ENCODE measurements around the gene FITM1. TPM values are rescaled to one million over a fixed set of nuclear protein-coding genes. Genes with fewer than 3 reads are reported as not detected.

The FITM1 gene
- total RNA-seq, 1 donor from 2014 or later, result 0.53 TPM

DNA sequence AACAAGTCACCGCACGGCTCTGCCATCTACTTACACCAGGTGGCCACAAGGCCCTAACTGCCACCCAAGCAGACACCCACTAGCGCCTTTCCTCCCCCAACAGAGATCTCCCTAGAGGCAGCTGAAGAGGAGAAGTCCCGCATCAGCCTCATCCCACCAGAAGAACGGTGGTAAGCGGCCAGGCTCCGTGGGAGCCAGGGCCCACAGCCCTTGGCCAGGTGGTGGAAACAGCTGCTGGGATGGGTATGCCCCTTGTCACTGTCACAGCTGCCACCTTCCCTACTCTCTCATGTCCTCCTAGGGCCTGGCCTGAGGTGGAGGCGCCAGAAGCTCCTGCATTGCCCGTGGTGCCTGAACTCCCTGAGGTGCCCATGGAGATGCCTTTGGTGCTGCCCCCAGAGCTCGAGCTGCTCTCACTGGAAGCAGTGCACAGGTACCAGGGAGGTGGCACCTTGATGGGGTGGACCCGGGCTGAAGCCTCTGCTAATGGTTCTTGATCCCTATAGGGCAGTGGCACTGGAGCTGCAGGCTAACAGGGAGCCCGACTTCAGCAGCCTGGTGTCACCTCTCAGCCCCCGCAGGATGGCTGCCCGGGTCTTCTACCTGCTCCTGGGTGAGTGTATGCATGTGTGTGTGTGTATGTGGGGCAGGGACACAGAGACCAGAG, 49.0 kb downstream of the FITM1 start:
- TF ChIP-seq, protein P1, sequence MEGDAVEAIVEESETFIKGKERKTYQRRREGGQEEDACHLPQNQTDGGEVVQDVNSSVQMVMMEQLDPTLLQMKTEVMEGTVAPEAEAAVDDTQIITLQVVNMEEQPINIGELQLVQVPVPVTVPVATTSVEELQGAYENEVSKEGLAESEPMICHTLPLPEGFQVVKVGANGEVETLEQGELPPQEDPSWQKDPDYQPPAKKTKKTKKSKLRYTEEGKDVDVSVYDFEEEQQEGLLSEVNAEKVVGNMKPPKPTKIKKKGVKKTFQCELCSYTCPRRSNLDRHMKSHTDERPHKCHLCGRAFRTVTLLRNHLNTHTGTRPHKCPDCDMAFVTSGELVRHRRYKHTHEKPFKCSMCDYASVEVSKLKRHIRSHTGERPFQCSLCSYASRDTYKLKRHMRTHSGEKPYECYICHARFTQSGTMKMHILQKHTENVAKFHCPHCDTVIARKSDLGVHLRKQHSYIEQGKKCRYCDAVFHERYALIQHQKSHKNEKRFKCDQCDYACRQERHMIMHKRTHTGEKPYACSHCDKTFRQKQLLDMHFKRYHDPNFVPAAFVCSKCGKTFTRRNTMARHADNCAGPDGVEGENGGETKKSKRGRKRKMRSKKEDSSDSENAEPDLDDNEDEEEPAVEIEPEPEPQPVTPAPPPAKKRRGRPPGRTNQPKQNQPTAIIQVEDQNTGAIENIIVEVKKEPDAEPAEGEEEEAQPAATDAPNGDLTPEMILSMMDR (conservative IDR thresholded peaks at IDR 0.05), result no peak
- Mint-ChIP-seq H3K9me3 (no peaks in the 10 kb centered on the region), H3K27ac (peak overlapping the region; percentile 87), H3K4me3 (peak overlapping the region; percentile 35), H3K4me1 (ENCODE audit: unreplicated experiment) (peaks cover 13% of the 10 kb centered on the region), H3K27me3 (no peaks in the 10 kb centered on the region), H3K36me3 (peaks cover 10% of the 10 kb centered on the region)
- DNase-seq (ENCODE audit: extremely low spot score, unreplicated experiment), result no peak

DNA sequence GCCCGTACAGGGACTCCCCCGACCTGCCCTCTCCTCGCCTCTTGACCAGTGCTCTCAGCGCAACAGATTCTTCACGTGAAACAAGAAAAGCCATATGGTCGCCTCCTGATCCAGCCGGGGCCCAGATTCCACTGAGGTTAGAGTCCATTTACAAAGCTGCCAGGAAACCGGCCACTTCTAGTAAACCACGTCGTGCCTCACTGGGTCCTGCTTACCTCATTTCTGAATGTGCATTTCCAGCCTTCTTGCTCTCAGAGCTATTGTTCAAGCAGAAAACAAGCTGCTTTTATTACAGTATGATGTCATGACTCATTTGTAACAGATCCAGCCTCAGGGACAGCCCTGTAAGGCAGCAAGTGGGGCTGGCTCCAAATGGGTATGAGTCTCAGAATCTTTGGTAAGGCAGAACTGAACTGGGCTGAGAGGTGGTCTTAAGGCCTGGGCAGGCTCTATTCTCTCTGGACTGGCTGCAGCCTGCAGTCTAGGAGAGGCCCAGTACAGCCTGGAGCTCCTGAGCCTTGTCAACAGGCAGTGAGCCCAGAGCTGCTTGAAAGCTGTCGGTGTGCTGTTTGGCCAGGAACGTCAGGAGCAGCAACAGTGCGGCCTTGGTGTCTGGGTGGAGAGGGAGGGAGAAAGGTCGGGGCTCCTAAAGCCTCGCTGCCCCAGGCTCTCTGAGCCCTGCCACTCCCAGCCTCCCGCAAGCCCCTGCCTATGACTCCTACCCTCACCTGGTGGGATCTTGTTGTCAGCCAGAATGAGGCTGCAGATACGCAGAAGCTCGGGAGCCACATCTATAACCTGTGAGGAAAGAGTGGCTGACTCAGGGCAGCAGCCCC, 49.7 kb downstream of the FITM1 start:
- Mint-ChIP-seq H3K27ac (peak overlapping the region; percentile 87), H3K4me3 (peak overlapping the region; percentile 35), H3K36me3 (peaks cover 4% of the 10 kb centered on the region), H3K27me3 (no peaks in the 10 kb centered on the region), H3K4me1 (ENCODE audit: unreplicated experiment) (peaks cover 9% of the 10 kb centered on the region), H3K9me3 (no peaks in the 10 kb centered on the region)
- TF ChIP-seq, protein P1 (conservative IDR thresholded peaks at IDR 0.05), result no peak
- no peak for DNase-seq (ENCODE audit: extremely low spot score, unreplicated experiment)

DNA sequence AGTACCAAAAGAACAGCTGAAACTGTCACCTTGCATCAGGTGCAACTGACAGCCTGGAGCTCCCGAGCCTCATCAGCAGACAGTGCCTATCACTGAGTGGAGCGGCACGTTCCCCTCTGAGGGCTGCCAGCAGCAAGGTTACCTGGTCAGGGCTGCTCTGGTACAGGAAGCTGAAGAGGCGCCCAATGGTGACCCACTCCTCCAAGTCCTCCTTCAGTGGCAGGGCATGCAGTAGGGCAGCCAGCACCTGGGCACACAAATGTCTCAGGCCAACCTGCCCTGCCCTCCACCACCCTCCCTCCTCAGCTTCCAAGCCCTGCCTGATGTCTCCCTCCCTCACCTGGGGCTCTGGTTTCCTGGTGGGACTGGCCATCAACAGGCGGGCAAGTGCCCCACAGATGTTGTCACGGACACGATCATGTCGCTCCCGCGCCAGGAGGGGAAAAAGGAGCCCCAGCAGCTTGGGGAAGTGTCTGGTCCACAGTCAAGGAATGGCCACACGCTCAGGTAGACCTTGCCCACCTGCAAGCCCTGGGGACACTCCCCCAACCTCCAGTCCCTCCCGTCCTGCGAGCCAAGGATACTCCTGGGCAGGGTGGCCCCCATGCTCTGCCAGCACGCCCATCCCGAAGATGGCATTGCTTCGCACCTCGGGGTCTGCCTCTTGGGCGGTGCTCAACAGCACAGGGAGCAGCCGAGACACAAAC, 51.1 kb downstream of the FITM1 start:
- H3K36me3 Mint-ChIP-seq, result peaks cover 4% of the 10 kb centered on the region
- H3K27ac Mint-ChIP-seq, result no peak overlapping the region
- no peaks in the 10 kb centered on the region for H3K27me3 Mint-ChIP-seq
- no peak for DNase-seq (ENCODE audit: extremely low spot score, unreplicated experiment)
- H3K9me3 Mint-ChIP-seq, result no peaks in the 10 kb centered on the region
- H3K4me1 Mint-ChIP-seq (ENCODE audit: unreplicated experiment), result peaks cover 9% of the 10 kb centered on the region
- TF ChIP-seq, protein P1 (conservative IDR thresholded peaks at IDR 0.05), result no peak
- peak overlapping the region; percentile 34 for H3K4me3 Mint-ChIP-seq

Small RNA genes lying within 50 kb of the gene (microRNA-seq; reads per million reads assigned to microRNA genes)
- gene MIR7703, result not detected

Other genes with a start within 250 kb of the FITM1 start
- gene DHRS4, start 176.9 kb upstream of the FITM1 start, total RNA-seq (ENCODE audit: low replicate concordance), result 18.8 and 19.7 TPM in 2 replicates
- 16.0 and 18.0 TPM in 2 replicates for gene DHRS4L2, start 141.7 kb upstream of the FITM1 start, total RNA-seq (ENCODE audit: low replicate concordance)
- gene CARMIL3, start 78.7 kb upstream of the FITM1 start, total RNA-seq (ENCODE audit: low replicate concordance), result 2.5 and 2.8 TPM in 2 replicates
- gene CPNE6, start 59.1 kb upstream of the FITM1 start, total RNA-seq (ENCODE audit: low replicate concordance), result not detected in 2 replicates
- 35.0 and 40.9 TPM in 2 replicates for gene PCK2, start 36.3 kb upstream of the FITM1 start, total RNA-seq (ENCODE audit: low replicate concordance)
- 65.0 and 78.3 TPM in 2 replicates for gene DCAF11, start 15.9 kb upstream of the FITM1 start, total RNA-seq (ENCODE audit: low replicate concordance)
- 1.3 and 1.8 TPM in 2 replicates for gene NRL, start 15.7 kb upstream of the FITM1 start, total RNA-seq (ENCODE audit: low replicate concordance)
- 142 and 177 TPM in 2 replicates for gene PSME1, start 5.5 kb downstream of the FITM1 start, total RNA-seq (ENCODE audit: low replicate concordance)
- 16.2 and 25.9 TPM in 2 replicates for gene EMC9, start 10.9 kb downstream of the FITM1 start, total RNA-seq (ENCODE audit: low replicate concordance)
- 134 and 155 TPM in 2 replicates for gene PSME2, start 16.0 kb downstream of the FITM1 start, total RNA-seq (ENCODE audit: low replicate concordance)
- gene RNF31, start 16.8 kb downstream of the FITM1 start, total RNA-seq (ENCODE audit: low replicate concordance), result 68.6 and 78.4 TPM in 2 replicates
- gene IRF9, start 30.6 kb downstream of the FITM1 start, total RNA-seq (ENCODE audit: low replicate concordance), result 60.0 and 63.4 TPM in 2 replicates
- 84.2 and 221 TPM in 2 replicates for gene REC8, start 41.4 kb downstream of the FITM1 start, total RNA-seq (ENCODE audit: low replicate concordance)
- 49.0 and 67.1 TPM in 2 replicates for gene IPO4, start 58.2 kb downstream of the FITM1 start, total RNA-seq (ENCODE audit: low replicate concordance)
- 50.5 and 60.7 TPM in 2 replicates for gene TM9SF1, start 64.8 kb downstream of the FITM1 start, total RNA-seq (ENCODE audit: low replicate concordance)
- 0.48 and 0.53 TPM in 2 replicates for gene TSSK4, start 75.0 kb downstream of the FITM1 start, total RNA-seq (ENCODE audit: low replicate concordance)
- gene CHMP4A, start 82.8 kb downstream of the FITM1 start, total RNA-seq (ENCODE audit: low replicate concordance), result 44.3 and 47.3 TPM in 2 replicates
- 16.9 and 22.6 TPM in 2 replicates for gene MDP1, start 85.4 kb downstream of the FITM1 start, total RNA-seq (ENCODE audit: low replicate concordance)
- 158 and 161 TPM in 2 replicates for gene NEDD8, start 101.7 kb downstream of the FITM1 start, total RNA-seq (ENCODE audit: low replicate concordance)
- gene GMPR2, start 102.3 kb downstream of the FITM1 start, total RNA-seq (ENCODE audit: low replicate concordance), result 53.6 and 66.6 TPM in 2 replicates
- gene TINF2, start 112.0 kb downstream of the FITM1 start, total RNA-seq (ENCODE audit: low replicate concordance), result 41.0 and 58.6 TPM in 2 replicates
- gene TGM1, start 132.5 kb downstream of the FITM1 start, total RNA-seq (ENCODE audit: low replicate concordance), result 10.1 and 16.6 TPM in 2 replicates
- 31.1 and 39.2 TPM in 2 replicates for gene RABGGTA, start 140.9 kb downstream of the FITM1 start, total RNA-seq (ENCODE audit: low replicate concordance)
- 31.4 and 32.9 TPM in 2 replicates for gene DHRS1, start 169.1 kb downstream of the FITM1 start, total RNA-seq (ENCODE audit: low replicate concordance)
- 26.2 and 33.9 TPM in 2 replicates for gene NOP9, start 169.2 kb downstream of the FITM1 start, total RNA-seq (ENCODE audit: low replicate concordance)
- gene CIDEB, start 177.3 kb downstream of the FITM1 start, total RNA-seq (ENCODE audit: low replicate concordance), result 4.9 and 11.1 TPM in 2 replicates
- 6.5 and 9.4 TPM in 2 replicates for gene LTB4R2, start 179.5 kb downstream of the FITM1 start, total RNA-seq (ENCODE audit: low replicate concordance)
- 5.1 and 8.8 TPM in 2 replicates for gene LTB4R, start 180.8 kb downstream of the FITM1 start, total RNA-seq (ENCODE audit: low replicate concordance)
- gene ADCY4, start 204.4 kb downstream of the FITM1 start, total RNA-seq (ENCODE audit: low replicate concordance), result 2.2 and 2.5 TPM in 2 replicates
- gene RIPK3, start 209.3 kb downstream of the FITM1 start, total RNA-seq (ENCODE audit: low replicate concordance), result 5.6 and 7.5 TPM in 2 replicates
- 33.8 and 130 TPM in 2 replicates for gene NFATC4, start 237.5 kb downstream of the FITM1 start, total RNA-seq (ENCODE audit: low replicate concordance)

Measured in type B pancreatic cell (in vitro differentiated cells).